Measurements from ENCODE around the gene RARB.

Gene RARB

GRCh38 chr3:25481386-25481785, 53.3 kb downstream of the RARB start:
- no peak for DNase-seq (ENCODE audit: extremely low spot score)
- CTCF ChIA-PET, result interaction anchor here (1.4 kb wide), 1 partner anchor 9 kb away, joined by 3 read pairs; no protein-coding TSS in a partner anchor
- TF ChIP-seq ARNT (IDR thresholded peaks at IDR 0.05) (no peak), FOXA1 (IDR thresholded peaks at IDR 0.05) (no peak), SP1 (IDR thresholded peaks at IDR 0.05) (no peak), BHLHE40 (IDR thresholded peaks at IDR 0.05; ENCODE audit: borderline replicate concordance) (no peak), L3MBTL2 (conservative IDR thresholded peaks at IDR 0.05) (no peak), CTBP1 (IDR thresholded peaks at IDR 0.05; ENCODE audit: borderline replicate concordance) (no peak), HDGF (IDR thresholded peaks at IDR 0.05; ENCODE audit: borderline replicate concordance) (no peak), FOXK2 (IDR thresholded peaks at IDR 0.05) (no peak), TARDBP (IDR thresholded peaks at IDR 0.05) (no peak), ZNF384 (IDR thresholded peaks at IDR 0.05) (no peak), ELF4 (IDR thresholded peaks at IDR 0.05) (no peak)
- TF ChIP-seq, protein P1, sequence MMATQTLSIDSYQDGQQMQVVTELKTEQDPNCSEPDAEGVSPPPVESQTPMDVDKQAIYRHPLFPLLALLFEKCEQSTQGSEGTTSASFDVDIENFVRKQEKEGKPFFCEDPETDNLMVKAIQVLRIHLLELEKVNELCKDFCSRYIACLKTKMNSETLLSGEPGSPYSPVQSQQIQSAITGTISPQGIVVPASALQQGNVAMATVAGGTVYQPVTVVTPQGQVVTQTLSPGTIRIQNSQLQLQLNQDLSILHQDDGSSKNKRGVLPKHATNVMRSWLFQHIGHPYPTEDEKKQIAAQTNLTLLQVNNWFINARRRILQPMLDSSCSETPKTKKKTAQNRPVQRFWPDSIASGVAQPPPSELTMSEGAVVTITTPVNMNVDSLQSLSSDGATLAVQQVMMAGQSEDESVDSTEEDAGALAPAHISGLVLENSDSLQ (IDR thresholded peaks at IDR 0.05), result no peak
- POLR2A ChIA-PET, result no interaction called here

DNA sequence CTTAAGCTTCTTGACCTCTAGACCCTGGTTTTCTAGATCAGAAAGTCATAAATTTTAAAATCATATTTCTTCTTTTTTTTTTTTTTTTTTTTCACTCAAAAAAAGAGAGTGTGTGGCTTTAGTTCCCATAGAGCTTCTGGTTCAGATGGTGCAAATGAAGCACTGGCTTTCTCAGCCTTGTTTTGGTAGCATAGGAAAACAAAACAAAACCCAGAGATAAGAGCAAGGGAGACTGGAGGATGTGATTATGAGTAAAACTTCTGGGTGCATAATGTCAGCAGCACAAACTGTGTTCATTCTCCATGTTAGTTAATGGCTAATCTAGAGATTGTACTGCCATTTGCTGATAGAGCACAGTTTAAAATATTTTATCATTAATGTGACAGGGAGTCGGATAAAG, 55.4 kb downstream of the RARB start:
- CTCF ChIA-PET, result interaction anchor here (0.6 kb wide), 1 partner anchor 42 kb away, joined by 3 read pairs; no protein-coding TSS in a partner anchor
- no peak for DNase-seq (ENCODE audit: extremely low spot score)
- no peak for TF ChIP-seq FOXK2 (IDR thresholded peaks at IDR 0.05)
- TF ChIP-seq ELF4 (IDR thresholded peaks at IDR 0.05), result no peak
- no peak for TF ChIP-seq L3MBTL2 (conservative IDR thresholded peaks at IDR 0.05)
- TF ChIP-seq LEF1 (IDR thresholded peaks at IDR 0.05; ENCODE audit: borderline replicate concordance), result no peak
- no peak for TF ChIP-seq ZNF384 (IDR thresholded peaks at IDR 0.05)
- TF ChIP-seq, protein P1 (IDR thresholded peaks at IDR 0.05), result no peak
- TF ChIP-seq TARDBP (IDR thresholded peaks at IDR 0.05), result no peak
- no peak for TF ChIP-seq CTBP1 (IDR thresholded peaks at IDR 0.05; ENCODE audit: borderline replicate concordance)
- no peak for TF ChIP-seq FOXM1 (IDR thresholded peaks at IDR 0.05; ENCODE audit: borderline replicate concordance)
- TF ChIP-seq BHLHE40 (IDR thresholded peaks at IDR 0.05; ENCODE audit: borderline replicate concordance), result no peak
- POLR2A ChIA-PET, result no interaction called here

DNA sequence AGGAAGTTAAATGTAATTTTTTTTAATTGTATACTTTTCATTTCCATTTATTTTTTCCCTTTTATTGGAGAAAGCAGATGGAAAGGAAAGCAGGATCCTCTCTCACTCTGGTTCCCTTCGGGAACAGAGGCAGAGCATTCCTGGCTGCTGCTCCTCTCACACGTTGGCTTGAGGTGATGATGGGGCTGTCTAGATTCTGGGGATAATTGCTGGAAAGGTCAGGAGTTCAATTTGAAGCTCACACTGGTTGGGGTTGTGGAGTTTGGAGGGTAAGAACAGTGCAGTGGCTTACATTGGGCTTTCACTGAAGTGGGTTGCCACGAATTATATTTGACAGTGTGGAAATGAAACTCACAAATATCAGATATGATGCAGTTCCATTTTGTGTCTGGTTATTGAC, 57.6 kb downstream of the RARB start:
- TF ChIP-seq ARNT (IDR thresholded peaks at IDR 0.05) (no peak), L3MBTL2 (conservative IDR thresholded peaks at IDR 0.05) (no peak), TARDBP (IDR thresholded peaks at IDR 0.05) (no peak), CTBP1 (IDR thresholded peaks at IDR 0.05; ENCODE audit: borderline replicate concordance) (no peak), BHLHE40 (IDR thresholded peaks at IDR 0.05; ENCODE audit: borderline replicate concordance) (no peak), HDGF (IDR thresholded peaks at IDR 0.05; ENCODE audit: borderline replicate concordance) (no peak), SP1 (IDR thresholded peaks at IDR 0.05) (no peak), SUZ12 (IDR thresholded peaks at IDR 0.05) (no peak), ZNF384 (IDR thresholded peaks at IDR 0.05) (no peak), ELF4 (IDR thresholded peaks at IDR 0.05) (no peak), FOXK2 (IDR thresholded peaks at IDR 0.05) (no peak), NFRKB (IDR thresholded peaks at IDR 0.05) (no peak), FOXA1 (IDR thresholded peaks at IDR 0.05) (no peak), FOXM1 (IDR thresholded peaks at IDR 0.05; ENCODE audit: borderline replicate concordance) (no peak), LEF1 (IDR thresholded peaks at IDR 0.05; ENCODE audit: borderline replicate concordance) (no peak)
- TF ChIP-seq, protein P1 (IDR thresholded peaks at IDR 0.05), result no peak
- CTCF ChIA-PET, result no interaction called here
- POLR2A ChIA-PET, result no interaction called here
- no peak for DNase-seq (ENCODE audit: extremely low spot score)

DNA sequence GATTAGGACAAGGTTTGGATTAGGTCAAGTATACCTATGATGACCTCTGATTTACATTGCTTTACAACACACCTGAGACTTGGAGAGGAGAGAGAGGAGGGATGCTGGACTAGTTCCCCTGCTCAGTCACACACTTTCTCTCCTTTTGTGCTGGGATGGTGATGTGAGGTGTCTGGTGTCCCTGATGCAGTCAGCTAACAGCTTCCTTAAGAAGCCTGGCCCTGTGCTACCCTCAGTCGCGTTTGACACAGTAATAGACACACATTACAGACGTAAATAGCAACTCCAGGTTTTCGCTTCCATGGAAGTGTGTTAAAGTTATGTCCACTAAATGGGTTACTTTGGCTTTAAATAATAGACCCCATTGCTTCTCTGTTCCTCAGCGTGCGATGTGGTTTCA, 58.9 kb downstream of the RARB start:
- POLR2A ChIA-PET, result no interaction called here
- TF ChIP-seq CTBP1 (IDR thresholded peaks at IDR 0.05; ENCODE audit: borderline replicate concordance) (no peak), ELF4 (IDR thresholded peaks at IDR 0.05) (no peak), BHLHE40 (IDR thresholded peaks at IDR 0.05; ENCODE audit: borderline replicate concordance) (no peak), NFRKB (IDR thresholded peaks at IDR 0.05) (no peak), FOXK2 (IDR thresholded peaks at IDR 0.05) (no peak), FOXA1 (IDR thresholded peaks at IDR 0.05) (no peak), LEF1 (IDR thresholded peaks at IDR 0.05; ENCODE audit: borderline replicate concordance) (no peak), ARNT (IDR thresholded peaks at IDR 0.05) (no peak)
- TF ChIP-seq, protein P1 (IDR thresholded peaks at IDR 0.05), result no peak
- CTCF ChIA-PET, result no interaction called here
- no peak for DNase-seq (ENCODE audit: extremely low spot score)

GRCh38 chr3:25489858-25490593, 62.0 kb downstream of the RARB start:
- no peak for TF ChIP-seq TARDBP (IDR thresholded peaks at IDR 0.05)
- no peak for TF ChIP-seq SP1 (IDR thresholded peaks at IDR 0.05)
- TF ChIP-seq CTBP1 (IDR thresholded peaks at IDR 0.05; ENCODE audit: borderline replicate concordance), result no peak
- TF ChIP-seq FOXK2 (IDR thresholded peaks at IDR 0.05), result no peak
- no peak for TF ChIP-seq ELF4 (IDR thresholded peaks at IDR 0.05)
- no peak for TF ChIP-seq BHLHE40 (IDR thresholded peaks at IDR 0.05; ENCODE audit: borderline replicate concordance)
- TF ChIP-seq HDGF (IDR thresholded peaks at IDR 0.05; ENCODE audit: borderline replicate concordance), result no peak
- TF ChIP-seq SUZ12 (IDR thresholded peaks at IDR 0.05), result no peak
- TF ChIP-seq, protein P1 (IDR thresholded peaks at IDR 0.05), result no peak
- TF ChIP-seq FOXA1 (IDR thresholded peaks at IDR 0.05), result no peak
- TF ChIP-seq FOXM1 (IDR thresholded peaks at IDR 0.05; ENCODE audit: borderline replicate concordance), result no peak
- no peak for TF ChIP-seq LEF1 (IDR thresholded peaks at IDR 0.05; ENCODE audit: borderline replicate concordance)
- TF ChIP-seq L3MBTL2 (conservative IDR thresholded peaks at IDR 0.05), result no peak
- ChIA-PET CTCF (no interaction called here), POLR2A (no interaction called here)
- DNase-seq (ENCODE audit: extremely low spot score), result no peak
